Hepatic stellate cell (primary cell): ENCODE measurements around the gene PTPRD.

Experiments used
- DNase-seq: peaks from one replicate; pipeline ENCODE4 v3.0.0; 2011; ENCODE audit warnings: low spot score

PTPRD gene

DNA sequence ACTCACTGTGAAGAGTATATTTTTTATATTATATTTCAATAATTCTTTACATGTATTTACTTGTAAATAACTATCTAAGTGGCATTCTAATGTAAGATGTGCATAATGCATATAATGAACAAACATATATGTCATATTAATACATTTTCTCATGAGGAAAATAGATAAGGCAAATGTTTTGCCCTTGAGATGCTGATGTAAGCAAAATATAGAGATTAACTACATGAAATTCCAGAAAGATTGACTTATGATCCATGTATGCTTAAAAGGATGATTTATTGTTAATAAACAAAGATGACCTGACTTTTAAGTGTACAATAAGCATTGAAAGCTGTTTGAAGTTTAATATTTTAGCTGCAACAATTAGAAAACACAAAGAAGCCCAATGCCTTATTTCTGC, 559.9 kb downstream of the PTPRD start:
- no peak for DNase-seq

GRCh38 chr9:10052181-10052580, 560.6 kb downstream of the PTPRD start:
- DNase-seq, result no peak

- no peak for DNase-seq
Measured at GRCh38 chr9:10050016-10050415, 562.8 kb downstream of the PTPRD start.

GRCh38 chr9:10048994-10049393, 563.8 kb downstream of the PTPRD start:
- no peak for DNase-seq

DNA sequence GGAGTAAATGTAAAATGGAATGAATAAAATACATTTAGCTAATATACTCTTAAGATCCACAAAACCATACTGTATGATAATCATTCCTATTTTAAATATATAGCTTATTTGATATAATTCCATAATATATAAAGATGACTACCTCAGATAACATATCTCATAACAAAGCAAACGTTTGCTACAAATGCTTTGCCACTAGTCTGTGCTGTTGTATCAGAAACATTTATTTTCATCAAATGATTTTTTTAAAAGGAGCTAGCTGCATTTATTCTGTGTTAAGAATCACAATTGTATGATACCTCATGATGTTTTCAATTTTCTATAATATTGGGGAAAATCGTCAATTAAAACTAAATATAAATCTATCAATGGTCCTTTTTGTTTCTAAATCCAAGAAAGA, 567.2 kb downstream of the PTPRD start:
- no peak for DNase-seq

- DNase-seq, result no peak
Measured at GRCh38 chr9:10041726-10042229, 571.0 kb downstream of the PTPRD start.

DNA sequence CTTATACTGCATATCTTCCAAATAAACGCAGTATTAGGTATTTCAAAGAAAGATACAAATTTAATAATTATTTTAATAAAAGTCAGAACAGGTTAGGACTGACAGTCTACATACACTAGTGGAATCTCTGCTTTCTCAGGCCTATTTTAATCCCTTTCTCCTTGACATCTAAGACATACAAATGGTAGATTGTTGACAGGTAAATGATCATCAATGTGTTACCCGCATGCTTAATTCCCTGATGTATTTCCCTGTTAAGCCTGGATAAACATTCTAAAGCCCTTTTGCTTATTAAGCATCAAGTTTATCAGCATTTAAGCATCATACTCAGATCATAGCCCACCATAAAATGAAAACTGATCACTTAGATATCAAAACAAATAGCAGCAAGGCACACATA, 576.7 kb downstream of the PTPRD start:
- DNase-seq, result no peak

GRCh38 chr9:10032166-10032565, 580.6 kb downstream of the PTPRD start:
- no peak for DNase-seq

- DNase-seq, result no peak
Measured at GRCh38 chr9:10026443-10026984, 586.3 kb downstream of the PTPRD start.

GRCh38 chr9:10015755-10016154, 597.0 kb downstream of the PTPRD start:
- DNase-seq, result no peak

GRCh38 chr9:10014889-10015288, 597.9 kb downstream of the PTPRD start:
- DNase-seq, result no peak

DNA sequence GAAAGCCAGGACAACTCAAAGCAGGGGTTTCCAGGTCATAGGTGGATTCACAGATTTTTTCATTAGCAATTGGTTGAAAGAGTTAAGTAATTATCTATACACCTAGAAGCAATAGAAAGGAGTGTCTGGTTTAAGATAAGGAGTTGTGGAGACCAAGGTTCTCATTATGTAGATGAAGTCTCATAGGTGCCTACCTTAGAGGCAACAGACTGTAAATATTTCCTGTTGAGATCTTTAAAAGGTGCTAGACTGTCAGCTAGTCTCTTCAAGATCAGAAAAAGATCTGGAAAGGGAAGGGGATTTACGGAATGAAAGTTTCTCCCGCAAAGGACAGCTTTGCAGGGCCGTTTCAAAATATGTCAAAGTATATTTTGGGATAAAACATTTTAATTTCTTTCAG, 603.4 kb downstream of the PTPRD start:
- no peak for DNase-seq

DNA sequence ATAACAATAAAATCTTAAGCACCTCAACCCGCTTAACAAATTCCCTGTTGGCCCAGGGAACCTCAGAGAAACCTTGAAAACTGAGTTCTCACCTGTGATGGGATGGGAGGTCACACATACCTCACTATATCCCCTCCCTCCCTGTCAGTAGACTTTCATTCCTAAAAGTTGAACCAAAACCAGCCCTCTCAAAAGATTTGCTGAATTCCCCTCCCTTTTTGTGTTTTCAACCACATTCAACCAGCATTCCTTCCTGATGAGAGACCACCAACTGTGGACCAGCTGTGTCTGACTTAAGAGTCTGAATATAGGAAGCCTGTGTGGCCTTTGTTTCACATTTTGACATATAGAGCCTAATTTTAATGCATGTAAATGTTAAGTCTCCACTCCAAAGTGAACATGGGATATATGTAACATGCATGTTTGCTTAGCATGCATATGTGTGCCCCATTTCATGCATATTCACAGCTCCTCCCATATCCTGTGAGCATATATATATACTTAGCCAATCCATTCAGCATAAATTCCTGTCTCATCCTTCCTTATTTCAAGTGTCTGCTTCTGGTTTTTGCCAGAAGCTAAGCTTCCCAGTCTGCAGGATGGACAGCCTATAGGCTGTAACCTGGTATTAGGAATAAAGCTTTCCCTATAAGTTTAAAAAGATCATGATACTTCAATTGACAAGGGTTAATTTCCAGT, 604.6 kb downstream of the PTPRD start:
- no peak for DNase-seq

DNA sequence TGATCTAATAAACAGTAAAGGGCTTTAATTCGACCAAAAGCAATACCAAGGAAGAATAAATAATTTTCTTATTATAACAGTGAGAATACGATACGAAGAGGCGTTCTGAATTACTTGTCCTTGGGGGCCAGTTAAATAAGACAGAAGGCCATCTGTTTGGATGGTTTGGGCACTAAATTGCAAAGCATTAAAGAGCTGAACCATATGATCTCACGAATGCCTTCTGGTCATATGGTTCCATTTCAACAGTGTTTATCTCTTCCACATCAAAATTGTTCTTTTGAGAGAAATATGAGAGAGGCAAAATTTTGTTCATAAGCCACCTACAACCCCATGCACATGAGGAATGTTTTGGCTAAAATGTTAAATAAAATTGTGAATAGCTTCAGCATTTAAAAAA, 605.4 kb downstream of the PTPRD start:
- no peak for DNase-seq

DNA sequence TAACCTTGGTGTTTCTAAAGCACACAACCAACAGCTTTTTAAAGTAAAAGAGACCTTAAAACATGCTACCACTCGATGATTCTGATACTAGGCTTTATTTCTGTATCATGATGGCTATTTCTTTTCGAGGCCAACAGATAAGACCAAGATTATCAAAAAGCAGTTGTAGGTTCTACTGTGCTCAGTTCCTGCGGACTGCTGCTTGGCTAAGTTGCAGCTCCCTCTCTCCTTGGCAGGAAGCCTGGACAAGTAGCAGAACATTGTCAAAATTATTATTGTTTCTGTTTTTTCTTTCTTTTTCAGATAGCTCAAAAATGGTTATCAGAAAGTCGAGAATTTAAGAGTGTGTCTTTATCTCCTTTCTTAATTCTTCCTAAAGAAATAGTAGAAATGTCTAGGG, 607.6 kb downstream of the PTPRD start:
- no peak for DNase-seq

GRCh38 chr9:10003047-10003446, 609.8 kb downstream of the PTPRD start:
- no peak for DNase-seq

DNA sequence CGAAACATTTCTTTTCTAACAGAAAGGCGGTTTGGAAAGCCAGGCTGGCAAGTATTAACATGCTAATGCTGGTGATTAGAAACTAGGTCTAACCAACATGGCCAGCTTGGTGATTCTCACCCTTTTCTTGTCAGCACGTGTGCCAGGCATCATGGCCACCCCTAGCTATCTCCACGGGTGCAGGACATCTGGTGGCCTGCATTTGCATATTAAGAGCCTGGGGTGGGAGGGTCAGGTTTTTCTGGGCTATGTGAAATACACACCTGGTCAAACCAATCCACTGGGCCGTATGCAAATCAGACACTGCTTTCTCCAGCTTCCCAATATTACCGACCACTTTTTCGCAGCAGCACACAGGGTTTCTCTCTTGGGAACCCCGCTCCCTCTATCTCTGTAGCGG, 612.1 kb downstream of the PTPRD start:
- no peak for DNase-seq

- no peak for DNase-seq
Measured at GRCh38 chr9:9998491-9999287, 614.1 kb downstream of the PTPRD start.

DNA sequence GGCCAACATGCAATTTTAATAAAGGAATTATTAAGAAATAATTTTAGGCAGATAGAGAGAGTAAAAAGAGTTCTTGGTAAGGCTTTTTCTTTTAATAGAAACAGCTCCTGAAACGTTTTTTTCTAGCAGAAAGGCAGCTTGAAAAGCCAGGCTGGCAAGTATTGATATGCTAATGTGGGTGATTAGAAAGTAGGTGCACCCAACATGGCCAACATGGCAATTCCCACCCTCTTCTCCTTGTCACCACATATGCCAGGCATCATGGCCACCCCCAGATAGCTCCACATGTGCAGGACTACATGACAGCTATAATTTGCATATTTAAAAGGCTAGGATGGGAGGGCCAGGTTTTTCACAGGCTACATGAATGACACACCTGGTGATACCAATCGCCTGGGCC, 615.2 kb downstream of the PTPRD start:
- no peak for DNase-seq

- DNase-seq, result no peak
Measured at GRCh38 chr9:9996259-9996658, 616.5 kb downstream of the PTPRD start.

- DNase-seq, result no peak
Measured at GRCh38 chr9:9992936-9993335, 619.9 kb downstream of the PTPRD start.

- no peak for DNase-seq
Measured at GRCh38 chr9:9973062-9973461, 639.7 kb downstream of the PTPRD start.

GRCh38 chr9:9970514-9970913, 642.3 kb downstream of the PTPRD start:
- no peak for DNase-seq
